Stimulated activated CD8-positive, alpha-beta memory T cell treated with anti-CD3 and anti-CD28 coated beads, Interleukin-15, amount 100 ng/mL, for 48 hours (primary cell): ENCODE data around the gene ARHGEF12.

Experiments used
- DNase-seq, 2 donors: peaks; one replicate each; pipeline ENCODE4 v3.0.0-alpha.2; 2020; ENCODE audit warnings: low read depth in 2 of 2

The ARHGEF12 gene

GRCh38 chr11:120516461-120517389 is 180.5 kb downstream of the ARHGEF12 start:
- no peak for DNase-seq

DNA sequence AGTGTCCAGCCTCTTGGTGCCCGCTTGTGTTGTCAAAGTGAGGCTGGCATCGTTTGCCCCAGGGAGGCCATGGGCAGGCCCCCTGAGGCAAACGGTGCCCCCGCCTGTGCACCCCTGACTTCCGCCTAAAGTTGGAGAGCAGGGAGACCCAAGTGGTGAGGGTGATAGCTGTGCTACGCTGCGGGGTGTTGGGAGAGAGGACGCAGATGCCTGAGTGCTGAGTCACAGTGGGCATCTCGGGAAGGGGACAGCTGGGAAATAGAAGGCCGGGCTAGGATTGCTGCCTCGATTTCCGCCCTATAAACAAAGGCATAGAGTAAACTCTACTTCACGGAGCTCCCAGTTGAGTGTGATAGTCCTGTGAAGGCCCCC is 181.2 kb downstream of the ARHGEF12 start:
- no peak for DNase-seq

DNA sequence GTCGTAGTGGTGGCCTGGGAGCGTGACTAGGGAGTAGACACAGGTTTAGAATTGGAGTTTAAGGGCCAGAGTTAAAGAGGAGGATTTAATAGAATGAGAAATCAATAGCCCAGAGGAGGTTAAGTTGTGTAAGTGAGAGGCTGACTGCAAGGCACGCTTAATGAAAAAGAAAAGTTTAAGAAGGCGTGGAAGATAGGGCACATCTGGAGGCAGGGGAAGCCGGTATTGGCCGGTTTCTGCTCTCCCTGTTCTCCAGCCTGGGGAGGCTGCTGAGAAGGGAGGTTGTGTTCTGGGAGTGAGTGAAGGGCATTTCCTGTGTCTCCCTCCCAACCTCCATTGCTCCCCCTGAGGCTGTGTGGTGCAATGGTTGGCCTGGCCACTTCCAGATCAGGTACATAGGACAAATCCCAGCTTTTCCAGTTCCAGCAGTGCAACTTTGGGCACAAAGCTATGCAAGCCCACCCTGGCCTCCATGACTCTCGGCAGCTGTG is 181.6 kb downstream of the ARHGEF12 start:
- no peak for DNase-seq

- DNase-seq: no peak
These were observed 182.1 kb downstream of the ARHGEF12 start for GRCh38 chr11:120518356-120518755.

GRCh38 chr11:120519474-120519873 is 183.3 kb downstream of the ARHGEF12 start:
- no peak for DNase-seq

- no peak for DNase-seq
These were observed 184.0 kb downstream of the ARHGEF12 start for GRCh38 chr11:120520091-120520822.

GRCh38 chr11:120521176-120521575 is 185.0 kb downstream of the ARHGEF12 start:
- no peak for DNase-seq

GRCh38 chr11:120522021-120522420 is 185.8 kb downstream of the ARHGEF12 start:
- no peak for DNase-seq

- DNase-seq: no peak
These were observed 186.5 kb downstream of the ARHGEF12 start for GRCh38 chr11:120522736-120523135.

GRCh38 chr11:120523196-120523595 is 187.0 kb downstream of the ARHGEF12 start:
- DNase-seq: no peak

GRCh38 chr11:120524536-120525085 is 188.4 kb downstream of the ARHGEF12 start:
- DNase-seq: no peak

DNA sequence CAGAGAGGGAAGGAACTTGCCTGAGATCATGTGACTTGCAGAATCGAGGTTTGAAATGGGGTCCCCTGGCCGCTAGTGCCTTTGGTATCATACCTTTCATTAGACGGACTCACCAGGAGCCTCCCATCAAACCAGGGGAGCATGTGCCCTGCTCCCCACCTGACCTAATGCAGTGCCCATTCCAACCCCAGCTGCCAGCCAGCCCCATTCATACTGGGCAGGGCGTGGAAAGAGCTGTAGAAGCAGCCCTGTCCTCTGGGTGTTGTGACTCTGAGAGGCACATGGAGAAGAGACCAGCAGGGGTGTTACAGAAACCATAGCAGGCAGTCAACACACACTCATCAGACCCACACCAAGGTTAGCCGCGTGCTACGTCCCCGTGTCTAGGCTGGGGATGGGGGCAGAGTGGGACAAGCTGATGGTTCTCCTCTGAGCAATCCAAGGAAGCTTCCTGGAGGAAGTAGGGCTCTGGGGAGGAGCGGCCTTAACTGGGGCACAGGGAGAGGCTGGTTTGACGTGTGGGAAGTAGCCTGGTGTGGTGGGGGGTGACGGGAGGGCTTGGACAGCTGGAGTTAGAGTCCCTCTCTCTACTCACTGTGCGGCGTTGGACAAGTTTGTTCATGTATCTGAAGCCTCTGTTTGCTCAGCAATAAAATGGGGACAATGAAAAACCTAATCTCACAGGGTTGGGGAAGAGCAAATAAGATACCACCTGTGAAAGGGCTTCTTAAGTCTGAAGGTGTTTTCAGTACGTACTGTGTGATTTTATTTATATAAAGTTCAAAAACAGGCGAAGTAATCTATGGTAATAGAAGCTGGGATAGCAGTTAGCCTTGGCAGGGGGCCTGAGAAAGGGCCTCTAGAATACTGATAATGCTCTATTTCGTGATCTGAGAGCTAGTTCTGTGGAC is 189.3 kb downstream of the ARHGEF12 start:
- DNase-seq: no peak

GRCh38 chr11:120526241-120526640 is 190.0 kb downstream of the ARHGEF12 start:
- no peak for DNase-seq

DNA sequence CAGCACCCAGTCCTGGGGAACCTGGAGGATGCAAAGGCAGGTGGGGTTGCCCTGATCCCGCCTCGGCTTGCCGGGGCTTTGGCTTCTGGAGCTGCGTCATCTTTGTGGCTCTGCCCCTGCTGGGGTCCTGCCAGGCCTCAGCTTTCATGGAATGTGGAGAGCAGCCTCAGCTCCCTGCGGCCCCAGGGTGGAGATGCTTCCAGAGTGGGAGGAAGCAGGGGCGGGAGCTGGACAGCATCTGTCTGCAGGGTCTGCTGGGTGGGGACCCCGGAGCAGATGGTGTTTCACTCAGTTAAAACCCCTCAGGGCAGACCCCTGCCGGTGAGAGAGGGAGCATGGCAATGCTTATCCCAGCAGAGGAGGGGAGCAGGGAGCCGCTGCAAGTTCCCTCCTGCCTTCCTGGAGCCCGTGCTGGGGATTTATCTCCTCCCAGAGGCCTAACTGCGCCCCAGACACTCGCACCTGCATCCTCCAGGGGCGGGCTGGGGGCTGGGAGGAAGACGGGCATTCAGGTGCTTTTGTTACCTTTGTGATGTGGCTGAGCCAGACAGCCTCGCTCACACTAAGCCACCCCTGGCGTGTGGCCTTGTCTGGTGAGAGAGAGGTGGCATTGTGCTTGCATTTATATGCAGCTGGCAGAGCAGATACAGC is 191.0 kb downstream of the ARHGEF12 start:
- no peak for DNase-seq

- DNase-seq: no peak
These were observed 192.5 kb downstream of the ARHGEF12 start for GRCh38 chr11:120528749-120529148.

- DNase-seq: no peak
These were observed 193.0 kb downstream of the ARHGEF12 start for GRCh38 chr11:120529214-120529613.

GRCh38 chr11:120529911-120530310 is 193.7 kb downstream of the ARHGEF12 start:
- DNase-seq: no peak

DNA sequence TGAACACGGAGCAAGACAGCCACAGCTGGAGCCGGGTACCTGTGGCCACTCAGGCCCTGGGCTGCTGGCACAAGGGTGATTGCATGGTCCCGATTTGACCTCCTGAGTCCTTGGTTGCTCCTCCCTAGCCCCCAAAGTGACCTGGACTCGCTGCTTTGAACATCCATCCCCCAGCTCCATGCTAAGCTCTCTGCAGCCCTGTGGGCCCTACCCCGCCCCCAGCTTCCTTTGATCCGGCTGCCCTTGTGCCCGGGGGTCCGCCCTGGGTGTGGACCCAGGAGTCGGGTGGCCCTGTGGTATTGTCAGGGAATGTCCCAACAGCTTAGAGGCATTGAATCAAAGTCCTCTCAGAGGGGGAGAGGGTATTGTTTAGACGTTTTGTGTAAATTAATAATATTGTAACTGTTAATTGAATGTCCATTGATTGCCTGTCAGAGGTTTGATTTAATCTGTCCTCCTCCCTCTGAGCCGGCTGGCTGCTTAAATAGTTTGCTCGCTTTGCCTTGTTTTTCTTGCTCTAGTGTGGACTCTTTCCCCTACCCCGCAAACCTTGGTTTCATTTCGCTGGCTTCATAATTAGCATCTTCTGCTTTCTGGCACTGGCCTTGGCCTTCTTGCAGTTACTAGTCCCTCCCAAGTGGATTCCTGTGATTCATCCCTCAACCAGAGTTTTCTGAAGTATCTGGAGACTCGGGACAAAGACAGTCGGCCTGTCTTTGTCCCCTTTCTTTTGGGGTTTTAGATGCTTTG is 196.0 kb downstream of the ARHGEF12 start:
- DNase-seq: no peak

GRCh38 chr11:120532832-120533196 is 196.6 kb downstream of the ARHGEF12 start:
- DNase-seq: no peak

DNA sequence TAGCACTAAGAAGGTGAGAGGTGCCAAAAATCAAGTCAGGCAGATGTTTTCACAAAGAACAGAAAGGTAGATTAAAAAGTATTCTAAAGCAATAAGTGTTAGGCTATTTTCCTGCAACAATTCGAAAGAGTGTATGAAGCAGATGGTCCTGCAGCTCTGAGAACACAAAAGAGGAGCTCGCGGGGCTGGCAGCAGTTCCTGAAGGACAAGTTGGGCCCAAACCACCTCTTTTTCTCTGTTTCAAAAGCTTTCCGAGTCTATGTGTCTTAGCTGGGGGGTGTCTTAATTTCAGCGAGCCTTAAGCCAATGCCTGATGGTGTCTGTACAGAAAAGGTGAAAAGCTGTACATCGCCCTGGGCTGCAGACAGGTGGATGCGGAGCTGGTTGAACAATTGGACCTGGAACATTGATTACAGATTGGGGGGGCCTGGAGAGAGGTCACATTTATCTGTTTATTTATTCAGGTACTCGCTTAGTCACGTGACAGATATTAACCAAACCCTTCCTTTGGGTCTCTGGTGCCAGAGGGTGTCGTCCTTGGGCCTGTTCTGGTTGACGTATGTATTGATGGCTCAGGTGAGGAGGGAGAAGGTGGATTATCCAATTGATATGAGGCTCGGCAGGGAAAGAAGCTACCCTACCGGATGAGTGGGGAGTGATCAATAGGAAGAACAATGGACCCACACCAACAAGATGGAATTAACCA is 200.0 kb downstream of the ARHGEF12 start:
- DNase-seq: no peak
